Activated CD4-positive, alpha-beta T cell treated with anti-CD3 and anti-CD28 coated beads for 36 hours (primary cell): ENCODE measurements around the gene MST1R. TPM values are rescaled to one million over a fixed set of nuclear protein-coding genes. Genes with fewer than 3 reads are reported as not detected.
"Not testable (repeated sequence)": the region's sequence is repeated elsewhere in the genome, so short reads cannot be mapped to it uniquely, and the experiment has no call there.

Experiments used
- ATAC-seq: fragments of 200-7000 bp; cut with Tn5 transposase; one replicate; pipeline ENCODE4 v1.10.0; 2021; ENCODE audit warnings: mild to moderate bottlenecking, moderate library complexity
- CTCF ChIA-PET: fragments of 350-600 bp; sonication (Branson Sonifier 250); formaldehyde crosslinking; loops from one replicate; lab custom pipeline; 2021; ENCODE audit warnings: antibody characterized with exemption; lab: Charles Lee
- POLR2A ChIA-PET: fragments of 350-600 bp; sonication (Branson Sonifier 250); formaldehyde crosslinking; loops from one replicate; lab custom pipeline; 2021; ENCODE audit warnings: antibody characterized with exemption, inconsistent platforms; lab: Charles Lee
- DNase-seq: peaks from one replicate; pipeline ENCODE4 v3.0.0-alpha.2; 2020
- H3K27ac Mint-ChIP-seq: one replicate; pipeline ENCODE4 v1.8.0; 2021; ENCODE audit warnings: mixed read lengths
- H3K27me3 Mint-ChIP-seq: one replicate; pipeline ENCODE4 v1.8.0; 2021; ENCODE audit warnings: mixed read lengths
- H3K36me3 Mint-ChIP-seq: one replicate; pipeline ENCODE4 v1.8.0; 2021; ENCODE audit warnings: low read depth, mixed read lengths
- H3K4me1 Mint-ChIP-seq: one replicate; pipeline ENCODE4 v1.8.0; 2021; ENCODE audit warnings: mixed read lengths
- H3K4me3 Mint-ChIP-seq: one replicate; pipeline ENCODE4 v1.8.0; 2021; ENCODE audit warnings: mild to moderate bottlenecking, moderate library complexity, mixed read lengths
- H3K9me3 Mint-ChIP-seq: one replicate; pipeline ENCODE4 v1.8.0; 2021; ENCODE audit warnings: low read depth, mixed read lengths
- intact Hi-C, 2 experiments: fragments of 100-400 bp; cut with DNase I in 1 of 2; cut with micrococcal nuclease in 1 of 2; formaldehyde crosslinking; loops; one replicate each; pipeline versions ENCODE4 v1.14.2 to v1.15.1; 2022 to 2024; cut with DNase I, micrococcal nuclease
- total RNA-seq, 2 experiments: library from RNA; stranded (reverse); gene quantifications; one replicate each; pipeline ENCODE4 v1.2.3, GENCODE V29; 2021

The MST1R gene
- total RNA-seq, 2 experiments from 2014 or later: 0.86 to 1.2 TPM

- Mint-ChIP-seq H3K4me1 (peaks cover 19% of the 10 kb centered on the region), H3K27me3 (no peaks in the 10 kb centered on the region), H3K4me3 (peak within 1 kb of the TSS; percentile 85), H3K9me3 (no peaks in the 10 kb centered on the region), H3K27ac (peak within 1 kb of the TSS; percentile 90), H3K36me3 (no peaks in the 10 kb centered on the region)
- ChIA-PET POLR2A (interaction anchor here (0.5 to 1.5 kb wide), 4 partner anchors 9 to 68 kb away, joined by 3 to 8 read pairs (median 5); partner anchors contain the start of gene RBM6), CTCF (interaction anchor here (0.7 to 2.1 kb wide), 10 partner anchors 9 to 1509 kb away, joined by 3 to 9 read pairs (median 4); no protein-coding TSS in a partner anchor)
- ATAC-seq (peak; percentile 97), DNase-seq (peak; percentile 92)
- intact Hi-C loops: loop anchor here (1.0 to 10.0 kb wide), 8 partner anchors 11 to 500 kb away; partner anchors contain the start of genes RBM6 (in 2 of the 2), CYB561D2 (in 1 of the 2), IP6K1 (in 1 of the 2) and NICN1 (in 1 of the 2)
These were observed 25.9 kb upstream of the MST1R start, which contains the start of gene MON1A for GRCh38 chr3:49929291-49930167. MON1A (minus strand) TSS chr3:49929811; CDS start chr3:49913346, 16,465 bp downstream.

GRCh38 chr3:49928481-49929017, 24.9 kb upstream of the MST1R start:
- POLR2A ChIA-PET: no interaction called here

GRCh38 chr3:49927798-49928197, 24.1 kb upstream of the MST1R start:
- ATAC-seq: no peak
- Mint-ChIP-seq H3K27me3 (no peaks in the 10 kb centered on the region), H3K36me3 (no peaks in the 10 kb centered on the region), H3K27ac (no peak overlapping the region), H3K4me1 (peaks cover 19% of the 10 kb centered on the region), H3K9me3 (no peaks in the 10 kb centered on the region), H3K4me3 (peak overlapping the region; percentile 85)
- DNase-seq: no peak
- POLR2A ChIA-PET: no interaction called here
- CTCF ChIA-PET: interaction anchor here (0.6 to 1.5 kb wide), 5 partner anchors 13 to 227 kb away, joined by 3 to 4 read pairs (median 3); no protein-coding TSS in a partner anchor
- intact Hi-C loops: no loop called here

More at GRCh38 chr3:49928481-49929017, 24.9 kb upstream of the MST1R start:
- no peak for DNase-seq
- CTCF ChIA-PET: interaction anchor here (0.7 to 2.1 kb wide), 5 partner anchors 13 to 1510 kb away, joined by 3 to 9 read pairs (median 4); no protein-coding TSS in a partner anchor
- ATAC-seq: no peak
- intact Hi-C loops: loop anchor here (1.0 kb wide), 7 partner anchors 12 to 499 kb away; partner anchors contain the start of genes RBM6 (in 2 of the 2), IP6K1 (in 1 of the 2), NICN1 (in 1 of the 2) and TRAIP (in 1 of the 2)
- no peaks in the 10 kb centered on the region for H3K27me3 Mint-ChIP-seq
- no peaks in the 10 kb centered on the region for H3K36me3 Mint-ChIP-seq
- H3K27ac Mint-ChIP-seq: no peak overlapping the region
- H3K4me3 Mint-ChIP-seq: peak overlapping the region; percentile 85
- H3K4me1 Mint-ChIP-seq: peaks cover 19% of the 10 kb centered on the region
- no peaks in the 10 kb centered on the region for H3K9me3 Mint-ChIP-seq

GRCh38 chr3:49926117-49926728, 22.6 kb upstream of the MST1R start:
- no peaks in the 10 kb centered on the region for H3K27me3 Mint-ChIP-seq
- no peaks in the 10 kb centered on the region for H3K36me3 Mint-ChIP-seq
- ChIA-PET POLR2A (no interaction called here), CTCF (interaction anchor here (1.5 to 1.7 kb wide), 2 partner anchors 14 to 24 kb away, joined by 3 to 4 read pairs; partner anchors contain the start of gene RBM6)
- peaks cover 18% of the 10 kb centered on the region for H3K4me1 Mint-ChIP-seq
- no peak overlapping the region for H3K27ac Mint-ChIP-seq
- intact Hi-C loops: no loop called here
- H3K9me3 Mint-ChIP-seq: no peaks in the 10 kb centered on the region
- ATAC-seq (no peak), DNase-seq (no peak)
- no peak overlapping the region for H3K4me3 Mint-ChIP-seq

- Mint-ChIP-seq H3K4me1 (peaks cover 18% of the 10 kb centered on the region), H3K27ac (no peak overlapping the region), H3K36me3 (no peaks in the 10 kb centered on the region), H3K27me3 (no peaks in the 10 kb centered on the region), H3K9me3 (no peaks in the 10 kb centered on the region), H3K4me3 (no peak overlapping the region)
- ATAC-seq (no peak), DNase-seq (no peak)
- ChIA-PET CTCF (interaction anchor here (1.0 to 1.7 kb wide), 4 partner anchors 15 to 88 kb away, joined by 3 to 5 read pairs (median 4); partner anchors contain the start of gene RBM6), POLR2A (interaction anchor here (0.6 kb wide), 1 partner anchor 62 kb away, joined by 3 read pairs; no protein-coding TSS in a partner anchor)
- intact Hi-C loops: no loop called here
These were observed 21.8 kb upstream of the MST1R start for GRCh38 chr3:49925485-49925884.

GRCh38 chr3:49924683-49925082, 21.0 kb upstream of the MST1R start:
- POLR2A ChIA-PET: interaction anchor here (0.6 kb wide), 1 partner anchor 16 kb away, joined by 3 read pairs; no protein-coding TSS in a partner anchor
- Mint-ChIP-seq H3K36me3 (no peaks in the 10 kb centered on the region), H3K27me3 (no peaks in the 10 kb centered on the region), H3K4me3 (no peak overlapping the region), H3K9me3 (no peaks in the 10 kb centered on the region), H3K27ac (no peak overlapping the region), H3K4me1 (peaks cover 13% of the 10 kb centered on the region)
- CTCF ChIA-PET: interaction anchor here (0.6 to 1.8 kb wide), 6 partner anchors 10 to 753 kb away, joined by 3 to 6 read pairs (median 4); partner anchors contain the start of genes KLHDC8B and RBM6
- intact Hi-C loops: no loop called here
- ATAC-seq (no peak), DNase-seq (no peak)

- H3K9me3 Mint-ChIP-seq, H3K36me3 Mint-ChIP-seq, intact Hi-C loops, H3K4me1 Mint-ChIP-seq, DNase-seq, H3K27me3 Mint-ChIP-seq, ATAC-seq, H3K4me3 Mint-ChIP-seq, CTCF ChIA-PET: not testable (repeated sequence)
- peak overlapping the region; percentile 51 for H3K27ac Mint-ChIP-seq
- POLR2A ChIA-PET: interaction anchor here (0.5 kb wide), 1 partner anchor 54 kb away, joined by 4 read pairs; no protein-coding TSS in a partner anchor
These were observed 14.3 kb upstream of the MST1R start for GRCh38 chr3:49917806-49918590.

- H3K4me1 Mint-ChIP-seq: no peaks in the 10 kb centered on the region
- POLR2A ChIA-PET: no interaction called here
These were observed 13.0 kb upstream of the MST1R start for GRCh38 chr3:49916686-49917085.

GRCh38 chr3:49914906-49915305, 11.2 kb upstream of the MST1R start:
- H3K27me3 Mint-ChIP-seq: no peaks in the 10 kb centered on the region
- H3K9me3 Mint-ChIP-seq: no peaks in the 10 kb centered on the region
- H3K36me3 Mint-ChIP-seq: peaks cover 9% of the 10 kb centered on the region
- POLR2A ChIA-PET: interaction anchor here (0.5 kb wide), 1 partner anchor 110 kb away, joined by 3 read pairs; no protein-coding TSS in a partner anchor
- intact Hi-C loops: no loop called here
- no peak overlapping the region for H3K27ac Mint-ChIP-seq
- ATAC-seq (no peak), DNase-seq (no peak)
- no peaks in the 10 kb centered on the region for H3K4me1 Mint-ChIP-seq
- CTCF ChIA-PET: interaction anchor here (0.6 to 2.4 kb wide), 3 partner anchors 9 to 834 kb away, joined by 5 to 9 read pairs (median 6); partner anchors contain the start of gene MON1A
- H3K4me3 Mint-ChIP-seq: no peak overlapping the region

More at GRCh38 chr3:49916686-49917085, 13.0 kb upstream of the MST1R start:
- Mint-ChIP-seq H3K27ac (no peak overlapping the region), H3K9me3 (no peaks in the 10 kb centered on the region), H3K36me3 (peaks cover 6% of the 10 kb centered on the region), H3K27me3 (no peaks in the 10 kb centered on the region), H3K4me3 (no peak overlapping the region)
- no peak for DNase-seq
- no peak for ATAC-seq
- CTCF ChIA-PET: no interaction called here
- intact Hi-C loops: no loop called here

- H3K27ac Mint-ChIP-seq: no peak overlapping the region
- ChIA-PET POLR2A (no interaction called here), CTCF (interaction anchor here (0.7 kb wide), 1 partner anchor 101 kb away, joined by 3 read pairs; no protein-coding TSS in a partner anchor)
- H3K27me3 Mint-ChIP-seq: no peaks in the 10 kb centered on the region
- intact Hi-C loops: no loop called here
- H3K4me3 Mint-ChIP-seq: no peak overlapping the region
- H3K36me3 Mint-ChIP-seq: peaks cover 12% of the 10 kb centered on the region
- H3K9me3 Mint-ChIP-seq: no peaks in the 10 kb centered on the region
- H3K4me1 Mint-ChIP-seq: no peaks in the 10 kb centered on the region
- DNase-seq (no peak), ATAC-seq (no peak)
These were observed 9.2 kb upstream of the MST1R start for GRCh38 chr3:49912881-49913281.
